LNCaP clone FGC (cell line): ENCODE results near the gene AQP12B.
"Not testable (repeated sequence)": the region's sequence is repeated elsewhere in the genome, so short reads cannot be mapped to it uniquely, and the experiment has no call there.

ENCODE experiments used
- DNase-seq: peaks from one replicate; pipeline ENCODE4 v3.0.0-alpha.2; 2011; ENCODE audit warnings: low read depth
- H3K4me3 ChIP-seq: 2 replicates; pipeline ENCODE4 v1.5.1; 2011; ENCODE audit warnings: mild to moderate bottlenecking, low read depth, low read length, control low read depth
- TF ChIP-seq, protein P1 (sequence below): IDR thresholded peaks from 2 replicates; pipeline ENCODE4 v1.5.1; 2012; ENCODE audit warnings: mild to moderate bottlenecking; ENCODE audit not compliant: control insufficient read depth, insufficient read depth; ENCODE audit errors: extremely low read depth

The AQP12B gene, protein sequence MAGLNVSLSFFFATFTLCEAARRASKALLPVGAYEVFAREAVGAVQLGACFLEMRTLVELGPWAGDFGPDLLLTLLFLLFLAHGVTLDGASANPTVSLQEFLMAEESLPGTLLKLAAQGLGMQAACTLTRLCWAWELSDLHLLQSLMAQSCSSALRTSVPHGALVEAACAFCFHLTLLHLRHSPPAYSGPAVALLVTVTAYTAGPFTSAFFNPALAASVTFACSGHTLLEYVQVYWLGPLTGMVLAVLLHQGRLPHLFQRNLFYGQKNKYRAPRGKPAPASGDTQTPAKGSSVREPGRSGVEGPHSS

DNA sequence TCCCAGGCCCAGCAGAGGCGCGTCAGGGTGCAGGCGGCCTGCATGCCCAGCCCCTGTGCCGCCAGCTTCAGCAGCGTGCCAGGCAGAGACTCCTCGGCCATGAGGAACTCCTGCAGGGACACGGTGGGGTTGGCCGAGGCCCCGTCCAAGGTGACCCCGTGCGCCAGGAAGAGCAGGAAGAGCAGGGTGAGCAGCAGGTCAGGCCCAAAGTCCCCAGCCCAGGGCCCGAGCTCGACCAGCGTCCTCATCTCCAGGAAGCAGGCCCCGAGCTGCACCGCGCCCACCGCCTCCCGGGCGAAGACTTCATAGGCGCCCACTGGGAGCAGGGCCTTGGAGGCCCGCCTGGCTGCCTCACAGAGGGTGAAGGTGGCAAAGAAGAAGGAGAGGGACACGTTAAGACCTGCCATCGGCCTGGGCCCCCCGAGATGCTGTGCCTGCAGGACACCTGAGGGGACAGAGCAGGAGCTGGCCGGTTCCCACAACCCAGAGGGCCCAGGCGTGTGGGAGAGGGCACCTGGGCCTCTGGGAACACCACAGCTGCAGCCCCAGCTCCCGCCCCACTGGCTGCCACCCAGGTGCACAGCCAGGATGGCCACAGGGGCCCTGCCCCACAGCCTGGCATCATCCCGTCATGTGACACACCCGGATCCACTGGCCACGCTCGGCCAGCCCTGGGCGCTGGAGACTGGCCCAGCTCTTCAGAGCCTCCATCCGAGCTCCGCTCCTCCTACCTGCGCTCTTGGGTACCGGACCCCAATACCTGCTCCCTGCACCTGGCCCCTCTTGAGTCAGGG lies at the start of gene AQP12B:
AQP12B (minus strand) TSS at position 455 of the 794 bp plus-strand sequence; CDS start at position 407, 48 bp downstream.
- not testable (repeated sequence) for DNase-seq, H3K4me3 ChIP-seq

DNA sequence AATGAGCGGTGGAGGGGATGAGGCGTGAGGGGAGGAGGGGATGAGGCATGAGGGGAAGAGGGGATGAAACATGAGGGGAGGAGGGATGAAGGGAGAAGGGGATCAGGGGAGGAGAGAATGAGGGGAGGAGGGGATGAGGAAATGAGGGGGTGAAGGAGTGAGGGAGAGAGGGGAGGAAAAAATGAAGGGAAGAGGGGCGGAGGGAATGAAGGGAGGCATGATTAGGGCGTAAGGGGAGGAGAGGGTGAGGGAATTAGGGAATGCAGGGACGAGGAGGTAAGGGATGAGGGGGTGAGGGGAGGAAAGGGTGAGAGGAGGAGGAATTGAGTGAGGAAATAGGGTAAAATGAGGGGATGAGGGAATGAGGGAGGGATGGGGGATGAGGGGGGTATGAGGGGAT lies 49.5 kb upstream of the AQP12B start:
- DNase-seq, result no peak
- no peak overlapping the region for H3K4me3 ChIP-seq
- TF ChIP-seq, protein P1, sequence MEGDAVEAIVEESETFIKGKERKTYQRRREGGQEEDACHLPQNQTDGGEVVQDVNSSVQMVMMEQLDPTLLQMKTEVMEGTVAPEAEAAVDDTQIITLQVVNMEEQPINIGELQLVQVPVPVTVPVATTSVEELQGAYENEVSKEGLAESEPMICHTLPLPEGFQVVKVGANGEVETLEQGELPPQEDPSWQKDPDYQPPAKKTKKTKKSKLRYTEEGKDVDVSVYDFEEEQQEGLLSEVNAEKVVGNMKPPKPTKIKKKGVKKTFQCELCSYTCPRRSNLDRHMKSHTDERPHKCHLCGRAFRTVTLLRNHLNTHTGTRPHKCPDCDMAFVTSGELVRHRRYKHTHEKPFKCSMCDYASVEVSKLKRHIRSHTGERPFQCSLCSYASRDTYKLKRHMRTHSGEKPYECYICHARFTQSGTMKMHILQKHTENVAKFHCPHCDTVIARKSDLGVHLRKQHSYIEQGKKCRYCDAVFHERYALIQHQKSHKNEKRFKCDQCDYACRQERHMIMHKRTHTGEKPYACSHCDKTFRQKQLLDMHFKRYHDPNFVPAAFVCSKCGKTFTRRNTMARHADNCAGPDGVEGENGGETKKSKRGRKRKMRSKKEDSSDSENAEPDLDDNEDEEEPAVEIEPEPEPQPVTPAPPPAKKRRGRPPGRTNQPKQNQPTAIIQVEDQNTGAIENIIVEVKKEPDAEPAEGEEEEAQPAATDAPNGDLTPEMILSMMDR, result no peak

DNA sequence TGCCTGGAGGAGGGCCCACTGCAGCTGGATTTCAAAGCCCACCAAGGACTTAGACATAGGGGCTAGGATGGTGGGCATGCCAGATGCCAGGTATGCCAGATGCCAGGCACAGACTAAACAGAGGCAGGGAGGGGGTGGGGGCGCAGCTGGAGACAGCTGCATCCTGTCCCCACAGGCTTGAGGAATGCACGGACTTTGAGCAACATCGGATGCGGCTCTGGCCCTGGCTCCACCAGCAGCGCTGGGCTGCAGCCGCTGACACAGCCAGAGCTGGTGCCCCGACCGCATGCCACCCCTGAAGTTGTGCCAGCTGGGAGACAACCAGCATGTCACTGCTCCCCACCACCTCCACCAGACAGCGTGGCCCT lies 48.5 kb upstream of the AQP12B start:
- TF ChIP-seq, protein P1, result no peak
- DNase-seq, result no peak
- no peak overlapping the region for H3K4me3 ChIP-seq

DNA sequence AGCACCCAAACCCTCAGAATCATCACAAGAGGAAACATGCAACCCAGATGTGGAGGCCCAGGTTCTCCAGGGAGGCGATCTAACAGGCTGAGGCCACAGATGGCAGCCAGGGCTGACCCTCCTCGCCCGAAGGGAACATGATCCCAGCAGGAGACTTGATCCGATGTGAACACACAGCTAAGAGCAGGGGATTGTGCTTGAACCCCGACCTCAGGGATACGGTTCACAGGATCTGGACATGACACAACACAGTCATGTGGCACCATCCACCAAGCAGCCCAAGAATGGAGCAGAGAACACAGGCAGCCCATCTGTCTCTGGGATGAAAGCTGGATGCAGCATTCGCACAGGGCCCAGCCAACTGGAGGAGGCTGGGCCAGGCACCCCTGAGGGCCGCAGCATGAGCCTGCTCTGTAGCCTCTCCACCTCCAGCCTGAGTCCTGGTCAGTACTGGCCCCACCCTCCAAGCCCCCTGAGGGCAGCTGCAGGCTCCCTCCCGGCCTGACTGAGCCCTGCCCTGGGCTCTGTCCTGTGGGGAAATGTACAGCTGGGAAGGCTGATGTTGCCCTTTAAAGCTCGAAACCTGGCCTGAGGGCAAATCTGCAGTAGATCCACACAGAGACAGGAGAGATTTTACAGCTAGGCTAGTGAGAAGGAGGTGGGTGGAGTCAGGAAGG lies 48.0 kb upstream of the AQP12B start:
- TF ChIP-seq, protein P1, result no peak
- no peak for DNase-seq
- H3K4me3 ChIP-seq, result no peak overlapping the region

DNA sequence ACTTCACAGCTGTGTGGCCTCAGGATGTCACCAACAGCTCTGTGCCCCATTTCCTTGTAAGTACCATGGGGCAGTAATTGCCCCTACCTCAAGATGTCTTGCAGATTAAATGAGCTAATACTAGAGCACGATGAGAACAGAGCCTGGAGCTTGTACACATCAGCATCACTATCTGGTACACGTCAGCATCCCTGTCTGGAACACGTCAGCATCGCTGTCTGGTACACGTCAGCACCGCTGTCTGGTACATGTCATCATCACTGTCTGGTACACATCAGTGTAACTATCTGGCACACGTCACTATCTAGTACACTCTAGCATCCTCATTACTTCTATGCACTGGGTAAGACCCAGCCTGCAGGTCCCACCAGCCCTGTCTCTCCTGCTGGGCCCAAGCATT lies 46.1 kb upstream of the AQP12B start:
- no peak overlapping the region for H3K4me3 ChIP-seq
- DNase-seq, result no peak
- TF ChIP-seq, protein P1, result no peak

DNA sequence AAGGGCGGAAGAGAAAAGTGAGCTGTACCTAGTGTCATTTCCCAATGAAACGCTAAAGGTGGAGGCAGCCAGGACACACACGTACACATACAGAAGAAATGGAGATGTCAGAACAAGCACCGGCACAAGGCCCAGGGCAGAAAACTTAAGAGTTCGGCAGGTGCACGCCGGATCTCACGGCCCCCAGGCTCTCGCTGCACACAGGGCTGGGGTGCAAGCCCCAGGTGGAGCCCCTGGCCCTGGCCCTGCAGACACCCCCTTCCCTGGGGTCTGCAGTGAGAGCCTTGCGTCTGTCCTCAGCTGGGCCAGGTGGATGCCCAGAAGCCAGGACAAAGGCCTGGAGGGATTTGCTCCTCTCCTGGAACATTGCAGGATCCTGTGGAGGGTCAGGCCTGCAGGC lies 45.7 kb upstream of the AQP12B start:
- TF ChIP-seq, protein P1, result no peak
- no peak for DNase-seq
- no peak overlapping the region for H3K4me3 ChIP-seq

DNA sequence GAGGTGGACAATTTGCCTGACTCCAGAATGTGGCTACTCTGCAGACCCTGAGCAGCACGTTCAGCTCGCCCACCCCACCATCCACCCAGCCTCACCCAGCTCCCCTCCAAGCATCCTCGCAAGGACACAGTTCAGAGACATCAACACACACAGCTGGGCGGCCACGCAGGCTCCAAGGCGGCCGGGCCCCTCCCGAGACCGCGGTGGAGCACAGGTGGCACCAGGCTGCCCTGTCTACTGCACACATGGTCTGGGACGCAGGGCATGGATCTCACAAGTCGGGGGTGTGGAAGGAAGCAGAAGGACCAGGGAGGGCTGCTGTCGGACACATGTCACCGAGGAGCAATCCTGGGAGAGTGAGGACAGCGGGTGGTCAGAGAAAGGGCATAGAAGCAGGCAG lies 45.2 kb upstream of the AQP12B start:
- no peak overlapping the region for H3K4me3 ChIP-seq
- TF ChIP-seq, protein P1, result no peak
- DNase-seq, result no peak
